Cortex of kidney (tissue), 1 donor: ENCODE results near the gene CASKIN1.
A peak's percentile ranks its signal among the peaks of the same experiment; 100 is the strongest.

Source experiments
- DNase-seq: peaks from one replicate; lab custom pipeline; 2025; lab: John Stamatoyannopoulos, UW

The CASKIN1 gene

GRCh38 chr16:2233046-2233775, 36.8 kb upstream of the CASKIN1 start:
- no peak for DNase-seq

- no peak for DNase-seq
Observed at GRCh38 chr16:2232094-2232990, 35.9 kb upstream of the CASKIN1 start.

- DNase-seq: no peak
Observed at GRCh38 chr16:2231016-2231931, 34.9 kb upstream of the CASKIN1 start.

- no peak for DNase-seq
Observed at GRCh38 chr16:2230376-2230775, 34.0 kb upstream of the CASKIN1 start.

- DNase-seq: no peak
Observed at GRCh38 chr16:2229632-2230250, 33.3 kb upstream of the CASKIN1 start.

GRCh38 chr16:2229091-2229490, 32.7 kb upstream of the CASKIN1 start:
- DNase-seq: no peak

GRCh38 chr16:2228161-2228824, 31.9 kb upstream of the CASKIN1 start:
- no peak for DNase-seq

- DNase-seq: no peak
Observed at GRCh38 chr16:2226918-2227317, 30.5 kb upstream of the CASKIN1 start.

GRCh38 chr16:2226245-2226793, 29.9 kb upstream of the CASKIN1 start:
- no peak for DNase-seq

GRCh38 chr16:2223942-2224486, 27.6 kb upstream of the CASKIN1 start:
- no peak for DNase-seq

- DNase-seq: peak; percentile 75
Observed at GRCh38 chr16:2223221-2223941, 27.0 kb upstream of the CASKIN1 start, which contains the start of gene E4F1. E4F1 (plus strand) TSS chr16:2223591; CDS start chr16:2223614, 23 bp downstream.

- no peak for DNase-seq
Observed at GRCh38 chr16:2216330-2216729, 19.9 kb upstream of the CASKIN1 start.

- no peak for DNase-seq
Observed at GRCh38 chr16:2214719-2214968, 18.2 kb upstream of the CASKIN1 start, which contains the start of gene PGP. PGP (minus strand) TSS chr16:2214840; CDS start chr16:2214777, 63 bp downstream.

- DNase-seq: no peak
Observed at GRCh38 chr16:2213817-2214718, 17.7 kb upstream of the CASKIN1 start.

GRCh38 chr16:2212362-2213324, 16.2 kb upstream of the CASKIN1 start:
- no peak for DNase-seq

- no peak for DNase-seq
Observed at GRCh38 chr16:2211923-2212347, 15.5 kb upstream of the CASKIN1 start.
